ENCODE measurements around the gene TRDN. TPM values are rescaled to one million over a fixed set of nuclear protein-coding genes. Genes with fewer than 3 reads are reported as not detected.
A peak's percentile ranks its signal among the peaks of the same experiment; 100 is the strongest.

The TRDN gene
- total and polyA plus RNA-seq, 3 donors from 2014 or later: 2.8 to 3.7 (median 3.2) TPM

- Histone ChIP-seq H3K27me3 (no peaks in the 10 kb centered on the region), H3K4me1 (peaks cover 10% of the 10 kb centered on the region), H3K27ac (no peak overlapping the region), H3K36me3 (ENCODE audit: low read depth, missing control alignments) (no peaks in the 10 kb centered on the region), H3K9me3 (no peaks in the 10 kb centered on the region), H3K4me3 (no peak overlapping the region)
- no peak for TF ChIP-seq CTCF (IDR thresholded peaks at IDR 0.05)
- TF ChIP-seq POLR2A (IDR thresholded peaks at IDR 0.05): no peak
- DNase-seq: no peak
- WGBS, 2 donors: 81 to 95% methylated on average over 1 of the region's 1 CpG
- intact Hi-C loops (cut with DNase I; ENCODE audit: low total_unique reads): no loop called here
Observed at GRCh38 chr6:123635567-123635966, 1.2 kb downstream of the TRDN start.

DNA sequence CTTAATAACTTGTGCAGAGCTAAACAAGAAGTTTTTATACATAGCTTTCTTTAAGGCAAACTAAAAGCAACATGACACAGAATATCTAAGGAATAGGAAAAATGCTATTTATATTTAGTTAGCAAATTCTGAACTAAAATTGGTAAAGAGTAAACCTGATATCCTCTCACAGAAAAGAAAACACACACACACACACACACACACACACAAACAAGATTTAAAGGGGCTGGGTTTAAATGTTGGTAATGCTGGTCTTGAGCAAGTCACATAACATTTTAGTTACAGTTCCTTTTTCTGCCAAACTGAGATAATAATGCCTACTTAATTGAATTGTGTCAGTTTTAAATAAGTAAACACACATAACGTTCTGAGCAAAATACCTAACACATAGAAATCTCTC is 1.6 kb downstream of the TRDN start:
- WGBS, 2 donors: 33 to 50% methylated on average over 1 of the region's 1 CpG
- H3K36me3 ChIP-seq (ENCODE audit: low read depth, missing control alignments): no peaks in the 10 kb centered on the region
- no peak overlapping the region for H3K27ac ChIP-seq
- TF ChIP-seq CTCF (IDR thresholded peaks at IDR 0.05) (no peak), POLR2A (IDR thresholded peaks at IDR 0.05) (no peak)
- intact Hi-C loops (cut with DNase I; ENCODE audit: low total_unique reads): no loop called here
- peaks cover 10% of the 10 kb centered on the region for H3K4me1 ChIP-seq
- DNase-seq: no peak
- no peaks in the 10 kb centered on the region for H3K27me3 ChIP-seq
- H3K4me3 ChIP-seq: no peak overlapping the region
- no peaks in the 10 kb centered on the region for H3K9me3 ChIP-seq

GRCh38 chr6:123632641-123633040 is 4.1 kb downstream of the TRDN start:
- no peak overlapping the region for H3K27ac ChIP-seq

GRCh38 chr6:123629258-123629941 is 7.3 kb downstream of the TRDN start:
- Histone ChIP-seq H3K36me3 (ENCODE audit: low read depth, missing control alignments) (no peaks in the 10 kb centered on the region), H3K4me3 (no peak overlapping the region), H3K4me1 (peaks cover 4% of the 10 kb centered on the region), H3K27me3 (no peaks in the 10 kb centered on the region), H3K9me3 (no peaks in the 10 kb centered on the region), H3K27ac (peak overlapping the region in 1 of 2 donors; percentile 5)
- WGBS, 2 donors: 55 to 67% methylated on average over 3 of the region's 3 CpGs
- intact Hi-C loops (cut with DNase I; ENCODE audit: low total_unique reads): no loop called here
- no peak for DNase-seq
- no peak for TF ChIP-seq POLR2A (IDR thresholded peaks at IDR 0.05)

More at GRCh38 chr6:123632641-123633040, 4.1 kb downstream of the TRDN start:
- intact Hi-C loops (cut with DNase I; ENCODE audit: low total_unique reads): no loop called here
- Histone ChIP-seq H3K4me3 (no peak overlapping the region), H3K4me1 (peaks cover 14% of the 10 kb centered on the region), H3K36me3 (ENCODE audit: low read depth, missing control alignments) (no peaks in the 10 kb centered on the region), H3K27me3 (no peaks in the 10 kb centered on the region), H3K9me3 (no peaks in the 10 kb centered on the region)
- DNase-seq: no peak
- no peak for TF ChIP-seq CTCF (IDR thresholded peaks at IDR 0.05)
- TF ChIP-seq POLR2A (IDR thresholded peaks at IDR 0.05): no peak
- 78 to 83% methylated on average over 4 of the region's 4 CpGs for WGBS, 2 donors

DNA sequence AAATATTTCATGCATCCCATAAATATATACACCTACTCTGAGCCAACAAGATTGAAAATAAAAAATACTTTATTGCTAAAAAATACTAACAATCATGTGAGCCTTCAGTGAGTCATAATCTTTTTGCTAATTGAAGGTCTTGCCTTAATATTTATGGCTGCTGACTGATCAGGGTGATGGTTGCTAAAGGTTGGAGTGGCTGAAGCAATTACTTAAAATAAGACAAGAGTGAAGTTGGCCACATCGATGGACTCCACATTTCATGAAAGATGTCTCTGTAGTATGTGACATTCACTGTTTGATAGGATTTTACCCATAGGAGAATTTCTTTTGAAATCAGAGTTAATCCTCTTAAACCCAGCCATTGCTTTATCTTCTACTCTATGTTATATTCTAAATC is 11.1 kb downstream of the TRDN start:
- Histone ChIP-seq H3K9me3 (no peaks in the 10 kb centered on the region), H3K27me3 (no peaks in the 10 kb centered on the region), H3K4me1 (peaks cover 4% of the 10 kb centered on the region), H3K4me3 (no peak overlapping the region), H3K27ac (no peak overlapping the region), H3K36me3 (ENCODE audit: low read depth, missing control alignments) (no peaks in the 10 kb centered on the region)
- no peak for DNase-seq
- 78 to 85% methylated on average over 1 of the region's 1 CpG for WGBS, 2 donors
- TF ChIP-seq CTCF (IDR thresholded peaks at IDR 0.05): no peak
- no peak for TF ChIP-seq POLR2A (IDR thresholded peaks at IDR 0.05)
- intact Hi-C loops (cut with DNase I; ENCODE audit: low total_unique reads): no loop called here

Measured in testis (tissue), 3 donors.